Measurements from ENCODE around the gene NID1.

DNA sequence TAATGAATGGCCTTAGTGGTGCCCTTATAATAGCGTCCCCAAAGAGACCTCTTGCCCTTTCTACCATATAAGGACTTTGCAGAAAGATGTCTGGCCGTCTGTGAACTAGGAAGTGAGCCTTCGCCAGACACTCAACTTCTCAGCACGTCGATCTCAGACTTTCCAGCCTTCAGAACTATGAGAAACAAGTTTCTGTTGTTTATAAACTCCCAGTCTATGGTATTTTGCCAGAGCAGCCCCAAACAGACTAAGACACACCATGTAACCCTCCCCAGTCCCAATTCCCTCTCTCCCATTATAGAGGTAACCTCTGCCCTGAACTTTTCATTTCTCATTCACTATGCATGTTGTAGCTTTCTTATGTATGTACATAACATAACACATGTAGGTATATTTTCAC is 55.7 kb downstream of the NID1 start:
- TF ChIP-seq EZH2phosphoT487 (IDR thresholded peaks at IDR 0.05; ENCODE audit: borderline replicate concordance, low read depth, low read length) (no peak), CTCF (conservative IDR thresholded peaks at IDR 0.05; ENCODE audit: low read length) (no peak)

Measured in OCI-LY7 (cell line).